ENCODE results near the gene TNNI3K. TPM values are rescaled to one million over a fixed set of nuclear protein-coding genes. Genes with fewer than 3 reads are reported as not detected.

The TNNI3K gene
- polyA plus RNA-seq, 5 donors, result 0.70 to 2.7 (median 1.3) TPM

DNA sequence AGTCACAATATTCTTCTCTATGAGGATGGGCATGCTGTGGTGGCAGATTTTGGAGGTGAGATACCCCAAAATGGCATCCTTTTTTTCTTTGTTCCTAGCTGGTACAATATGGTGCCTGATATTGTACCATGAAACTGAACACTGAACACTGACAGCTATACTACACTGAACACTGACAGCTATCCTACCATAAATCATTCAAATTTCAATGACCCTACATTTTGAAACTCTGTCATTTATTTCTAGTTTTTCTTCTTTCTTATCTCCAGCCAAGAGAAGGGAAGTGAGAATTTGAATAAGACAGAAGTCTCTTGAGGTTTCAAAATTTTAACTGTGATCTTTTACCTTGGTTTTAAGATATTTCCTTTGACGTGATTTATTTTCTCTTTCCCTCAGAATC is 200.9 kb downstream of the TNNI3K start:
- no peak for DNase-seq

DNA sequence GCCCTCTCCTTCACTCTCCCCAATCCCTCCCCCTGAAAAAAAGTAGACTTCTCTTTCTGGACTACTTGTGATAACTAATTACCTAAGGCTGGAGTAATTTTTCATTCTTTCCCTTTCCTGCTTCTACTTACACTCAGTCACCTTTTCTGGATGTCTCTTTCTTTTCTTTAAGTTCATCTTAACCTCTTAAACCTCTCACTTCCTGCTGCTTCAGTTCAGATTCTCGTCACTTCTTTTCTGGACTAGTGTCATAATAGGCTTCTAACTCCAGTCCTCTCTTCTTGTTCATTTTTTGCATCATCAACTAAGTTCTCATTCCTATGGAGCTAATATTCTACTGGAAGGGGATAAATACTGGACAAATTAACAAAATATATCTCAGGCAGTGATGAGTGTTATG is 201.8 kb downstream of the TNNI3K start:
- no peak for DNase-seq

DNA sequence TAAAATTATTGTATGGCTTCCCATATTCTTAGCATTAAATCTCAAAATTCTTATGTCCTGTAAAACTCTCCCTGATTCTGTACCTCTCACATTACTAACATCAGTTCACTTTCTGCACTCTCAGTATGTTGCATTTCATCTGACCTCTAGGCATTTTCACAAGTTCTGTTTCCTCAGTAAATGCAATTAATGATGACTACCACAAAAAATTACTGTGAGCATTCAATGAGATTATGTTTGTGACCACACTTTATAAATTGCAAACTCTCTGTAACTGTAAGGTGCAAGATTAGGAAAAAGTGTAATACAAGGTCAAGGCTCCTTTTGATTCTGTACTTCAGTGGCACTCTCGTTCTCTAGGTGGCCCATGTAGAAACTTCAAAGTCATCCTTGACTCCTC is 216.8 kb downstream of the TNNI3K start:
- DNase-seq, result no peak

DNA sequence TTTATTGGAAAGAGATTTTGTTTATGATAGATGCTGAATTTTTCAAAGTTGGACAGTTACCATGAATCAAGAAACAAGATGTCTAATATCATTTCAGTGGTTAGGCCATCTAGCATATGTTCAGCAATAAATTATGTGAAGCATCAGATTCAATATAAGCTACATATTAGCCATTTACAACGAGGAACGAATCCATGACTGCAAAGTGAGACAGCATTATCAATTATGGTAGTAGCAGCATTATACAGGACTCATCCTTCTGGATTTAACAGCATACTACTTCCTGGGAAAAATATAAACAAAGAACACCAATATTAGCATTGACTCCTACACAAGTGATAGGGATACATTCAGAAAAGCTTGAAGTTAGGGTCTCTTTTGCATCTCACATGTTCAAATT is 218.1 kb downstream of the TNNI3K start:
- DNase-seq, result no peak

DNA sequence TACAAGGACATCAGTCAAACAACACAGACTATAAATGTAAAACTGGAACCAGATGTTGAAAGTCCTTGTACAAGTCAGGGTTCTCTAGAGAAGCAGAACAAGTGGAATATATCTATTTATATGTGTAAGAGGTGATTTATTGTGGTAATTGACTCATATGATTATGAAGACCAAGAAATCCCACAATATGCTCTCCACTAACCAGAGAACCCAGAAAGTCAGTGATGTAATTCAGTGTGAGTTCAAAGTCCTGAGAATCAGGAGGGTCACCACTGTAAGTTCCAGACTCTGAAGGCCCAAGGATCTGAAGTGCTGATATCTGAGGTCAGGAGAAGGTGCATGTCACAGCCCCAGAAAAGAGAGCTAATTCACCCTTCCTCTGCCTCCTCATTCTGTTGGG is 220.2 kb downstream of the TNNI3K start:
- no peak for DNase-seq

DNA sequence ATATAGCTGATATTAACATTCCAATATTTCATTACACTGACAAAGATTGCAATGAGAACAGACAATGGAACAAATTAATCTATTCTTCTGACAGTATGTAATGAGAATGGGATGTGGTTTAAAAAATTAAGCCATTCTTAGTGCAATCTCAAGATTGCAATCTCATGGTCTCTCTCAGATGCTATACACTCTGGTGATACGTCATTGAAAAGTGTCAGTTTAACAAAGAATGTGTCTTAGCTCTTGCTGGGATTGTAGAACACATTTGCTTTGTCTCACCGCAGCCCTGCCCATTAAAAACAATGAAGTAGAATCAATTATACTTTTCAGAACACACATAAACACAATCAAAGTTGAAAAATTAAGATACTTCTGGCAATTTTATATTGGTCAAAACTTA is 222.1 kb downstream of the TNNI3K start:
- no peak for DNase-seq

DNA sequence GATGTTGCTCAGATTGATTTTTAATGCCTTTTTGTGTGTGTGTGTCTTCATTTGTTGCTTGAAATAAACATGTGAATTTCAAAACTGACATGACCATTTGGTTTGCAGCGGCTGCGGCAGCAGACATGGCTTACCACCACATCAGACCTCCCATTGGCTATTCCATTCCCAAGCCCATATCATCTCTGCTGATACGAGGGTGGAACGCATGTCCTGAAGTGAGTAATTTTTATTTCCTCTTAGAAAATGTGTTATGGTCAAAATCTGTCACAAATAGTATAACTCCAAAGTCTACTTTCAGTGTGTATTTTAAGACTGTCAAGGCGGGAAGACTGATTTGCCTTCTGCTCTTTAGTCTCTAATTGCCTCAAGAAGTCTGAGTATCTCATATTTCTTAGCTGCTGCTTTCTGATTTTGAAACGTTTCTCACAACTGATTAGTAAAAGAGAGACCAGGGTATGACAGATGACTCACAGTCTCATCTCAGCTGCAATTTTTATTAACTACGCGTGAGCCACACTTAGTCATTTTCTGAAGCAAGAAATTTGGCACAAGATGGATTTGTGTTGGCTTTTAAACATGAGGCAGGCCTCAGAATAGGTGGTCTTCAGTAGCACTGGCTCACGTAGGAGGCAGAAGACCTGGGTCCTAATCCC is 228.3 kb downstream of the TNNI3K start:
- DNase-seq, result no peak

DNA sequence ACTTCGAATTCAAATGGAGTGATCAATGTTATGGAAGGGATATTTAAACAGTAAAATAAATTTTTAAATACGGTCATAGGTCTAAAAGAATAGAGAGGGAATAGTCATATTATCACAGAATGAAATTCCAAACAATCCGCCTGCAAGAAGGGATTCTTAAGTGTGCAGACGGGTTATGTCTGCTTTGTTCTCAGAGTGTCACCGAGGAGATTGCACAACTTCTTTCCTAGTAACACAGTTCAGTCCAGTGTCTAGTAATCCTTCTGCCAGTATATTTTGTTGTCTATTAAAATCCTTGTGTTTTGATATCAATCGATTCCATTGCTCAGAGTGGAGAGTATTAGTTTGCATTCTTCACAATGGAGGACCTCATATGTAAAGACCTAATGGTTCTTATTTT is 228.8 kb downstream of the TNNI3K start:
- DNase-seq, result no peak

DNA sequence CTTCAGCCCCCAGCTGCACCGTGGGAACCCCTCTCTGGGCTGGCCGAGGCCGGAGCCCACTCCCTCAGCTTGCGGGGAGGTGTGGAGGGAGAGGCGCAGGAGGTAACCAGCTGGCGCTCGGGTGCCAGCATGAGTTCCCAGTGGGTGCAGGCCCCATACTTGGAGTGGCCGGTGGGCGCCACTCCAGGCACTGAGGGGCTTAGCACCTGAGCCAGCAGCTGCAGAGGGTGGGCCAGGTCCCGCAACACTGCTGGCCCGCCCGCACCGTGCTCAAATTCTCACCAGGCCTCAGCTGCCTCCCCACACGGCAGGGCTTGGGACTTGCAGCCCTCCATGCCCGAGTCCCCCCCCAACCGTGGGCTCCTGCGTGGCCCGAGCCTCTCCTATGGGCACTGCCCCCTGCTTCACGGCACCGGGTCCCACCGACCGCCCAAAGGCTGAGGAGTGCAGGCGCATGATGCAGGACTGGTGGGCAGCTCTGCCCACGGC is 230.1 kb downstream of the TNNI3K start:
- DNase-seq, result no peak

DNA sequence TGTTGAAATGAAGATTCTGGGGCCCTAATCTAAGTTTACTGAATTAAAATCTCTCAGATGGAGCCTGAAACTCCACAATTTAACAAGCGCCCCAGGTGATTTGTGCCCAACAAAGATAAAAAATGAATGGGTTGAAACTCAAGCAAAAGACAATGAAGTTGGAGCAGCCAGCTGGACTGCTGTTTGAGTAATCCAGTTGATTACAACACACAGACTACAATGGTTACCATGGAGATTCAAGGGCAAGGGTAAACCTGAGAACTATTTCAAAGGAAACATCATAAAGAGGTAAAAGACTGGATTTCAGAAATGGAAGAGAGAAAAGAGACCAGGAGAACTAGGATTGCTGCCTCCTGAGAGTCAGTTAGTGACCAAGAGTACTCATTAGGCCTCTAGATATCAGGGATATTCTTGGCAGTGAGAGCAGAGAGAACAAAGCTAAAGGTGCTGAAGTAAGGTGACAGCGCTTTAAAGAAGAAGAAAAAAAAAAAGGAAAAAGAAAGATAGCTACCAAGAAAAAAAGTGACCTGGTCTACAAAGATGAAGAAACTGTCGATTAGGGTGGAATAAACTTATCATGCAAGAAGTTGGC is 232.7 kb downstream of the TNNI3K start:
- DNase-seq, result no peak

DNA sequence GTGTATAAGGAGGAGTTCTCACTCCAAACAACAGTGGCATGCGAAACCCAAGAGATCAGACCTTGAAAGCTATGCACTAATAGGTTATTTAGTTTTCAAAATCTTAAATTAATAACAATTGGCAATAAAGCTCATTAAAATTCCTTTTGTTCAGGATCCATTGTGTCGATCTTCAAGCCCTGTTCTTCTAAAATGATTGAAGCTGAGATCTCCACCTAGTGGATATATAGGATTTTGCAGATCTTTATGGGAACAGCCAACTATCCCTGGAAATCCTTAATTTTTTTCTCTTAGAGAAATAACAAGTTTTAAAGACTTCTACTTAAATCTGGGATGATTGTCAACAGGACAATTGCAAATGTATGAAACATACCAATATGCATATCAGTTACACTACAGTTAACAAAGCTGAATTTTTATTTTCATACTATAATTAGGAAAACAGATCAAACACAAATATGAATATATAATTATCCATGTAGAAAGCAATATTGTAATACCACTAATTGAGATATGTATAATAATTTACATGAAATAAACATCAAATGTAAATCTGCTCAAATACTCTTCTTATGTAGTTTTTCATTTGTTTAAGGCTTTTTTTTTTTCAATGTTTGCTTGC is 233.9 kb downstream of the TNNI3K start:
- DNase-seq, result peak in 1 of 2 donors; percentile 25

DNA sequence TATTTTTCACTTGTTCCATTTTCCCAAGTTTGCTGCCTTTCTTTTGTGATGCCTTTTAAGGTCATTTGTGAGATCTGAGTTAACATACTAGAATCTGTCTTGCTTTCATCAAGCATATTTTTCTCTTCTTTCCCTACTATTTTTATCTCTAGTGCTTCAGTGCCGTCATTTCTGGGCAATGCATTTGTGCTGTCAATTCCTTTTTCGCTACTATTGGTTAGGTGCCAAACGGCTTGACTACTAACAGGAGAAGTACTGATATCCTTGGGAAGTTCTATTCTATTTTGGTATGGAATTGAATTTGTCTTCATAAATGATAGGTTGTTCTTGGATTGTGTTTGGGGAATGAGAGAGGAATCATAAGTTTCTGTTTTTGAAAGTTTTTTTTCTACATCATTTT is 235.1 kb downstream of the TNNI3K start:
- no peak for DNase-seq

DNA sequence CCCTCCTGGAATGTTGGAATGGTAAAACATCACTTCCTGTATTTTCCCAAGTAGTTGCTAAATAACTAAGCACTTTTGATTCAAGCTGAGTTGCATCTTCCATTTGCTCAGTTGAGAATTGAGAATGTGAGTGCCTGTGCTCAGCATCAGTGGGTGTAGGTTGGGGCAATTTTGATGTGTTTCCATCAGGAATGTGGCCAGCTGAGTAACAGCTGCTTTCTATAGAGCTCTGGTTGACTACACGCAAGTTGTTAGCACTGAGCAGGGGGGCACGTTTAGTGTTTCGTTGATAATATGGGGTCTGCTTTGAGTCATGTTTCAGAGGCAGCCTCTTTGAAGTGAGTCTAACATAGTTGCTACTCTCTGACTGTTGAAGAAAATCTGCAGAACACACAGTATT is 235.7 kb downstream of the TNNI3K start:
- no peak for DNase-seq

DNA sequence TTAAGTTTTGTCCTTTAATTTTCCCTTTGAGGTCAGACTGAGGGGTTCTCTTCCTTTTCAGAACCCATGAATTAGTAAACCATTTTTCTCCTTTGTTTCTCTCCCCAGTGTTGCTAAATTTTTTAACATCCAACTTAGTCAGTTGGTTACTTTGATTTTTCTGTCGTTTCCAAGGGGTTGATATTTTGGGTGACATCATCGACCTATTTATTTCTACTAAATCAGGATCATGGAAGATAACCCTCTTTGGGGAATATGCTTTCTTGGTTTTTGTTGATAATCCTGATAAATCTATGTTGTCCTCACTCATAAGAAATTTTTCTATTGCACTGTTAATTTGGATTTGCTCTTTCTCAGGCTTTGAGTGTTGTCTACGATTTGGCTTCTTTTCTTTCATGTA is 236.3 kb downstream of the TNNI3K start:
- no peak for DNase-seq

DNA sequence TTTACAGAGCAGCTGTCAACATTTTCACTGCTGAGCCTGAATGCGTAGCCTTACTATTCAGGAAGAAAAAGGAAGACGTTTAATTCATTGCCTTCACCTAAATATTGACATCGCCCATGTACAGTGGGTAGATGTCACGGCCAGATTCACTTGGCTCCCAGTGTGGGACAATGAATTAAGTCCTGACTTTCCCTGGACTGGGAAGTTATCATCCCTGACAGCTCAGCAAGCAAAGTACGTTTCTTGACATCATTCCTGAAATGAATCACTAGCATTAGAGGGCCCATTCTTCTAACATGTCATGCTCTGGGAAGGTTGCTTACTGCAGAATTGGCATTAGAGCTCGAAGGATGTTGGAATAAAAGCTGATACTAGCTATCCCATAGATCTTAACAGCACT is 239.4 kb downstream of the TNNI3K start:
- DNase-seq, result no peak

DNA sequence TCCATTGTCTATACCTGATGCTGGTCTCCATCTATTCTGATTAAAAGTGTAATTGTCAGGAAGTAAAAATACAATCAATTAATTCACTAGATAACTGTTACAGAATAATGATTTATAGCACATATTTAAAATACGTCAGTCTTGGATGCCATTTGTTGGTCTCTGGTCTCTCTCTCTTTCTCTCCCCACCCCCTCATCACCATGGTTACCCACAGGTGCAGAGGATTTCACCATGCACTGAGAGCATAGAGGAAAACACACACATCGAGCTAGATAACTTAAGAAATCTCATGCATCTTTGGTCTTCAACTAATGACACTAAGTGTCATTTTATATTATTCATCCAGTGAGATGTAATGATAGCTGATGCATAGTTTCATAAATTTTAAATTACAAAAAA is 243.8 kb downstream of the TNNI3K start:
- DNase-seq, result no peak

DNA sequence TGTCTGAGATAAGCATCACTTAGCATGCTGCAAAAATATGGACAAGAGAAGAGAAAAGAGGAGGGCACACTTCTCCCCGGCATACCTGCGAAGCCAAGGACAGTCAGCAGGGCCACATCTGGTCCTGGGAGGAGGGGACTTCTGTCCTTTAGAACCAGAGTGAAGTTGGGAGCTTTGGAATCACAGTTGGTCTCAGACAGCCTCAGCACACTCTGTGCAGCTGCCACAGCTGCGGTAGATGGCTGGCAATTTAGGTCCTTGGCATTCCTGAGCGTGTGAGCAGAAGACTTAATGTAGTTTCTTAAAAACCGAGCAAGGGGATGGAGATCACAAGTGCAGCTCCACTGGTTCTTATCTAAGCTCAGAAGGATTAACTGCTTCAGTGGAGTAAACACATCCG is 244.9 kb downstream of the TNNI3K start:
- DNase-seq, result no peak

DNA sequence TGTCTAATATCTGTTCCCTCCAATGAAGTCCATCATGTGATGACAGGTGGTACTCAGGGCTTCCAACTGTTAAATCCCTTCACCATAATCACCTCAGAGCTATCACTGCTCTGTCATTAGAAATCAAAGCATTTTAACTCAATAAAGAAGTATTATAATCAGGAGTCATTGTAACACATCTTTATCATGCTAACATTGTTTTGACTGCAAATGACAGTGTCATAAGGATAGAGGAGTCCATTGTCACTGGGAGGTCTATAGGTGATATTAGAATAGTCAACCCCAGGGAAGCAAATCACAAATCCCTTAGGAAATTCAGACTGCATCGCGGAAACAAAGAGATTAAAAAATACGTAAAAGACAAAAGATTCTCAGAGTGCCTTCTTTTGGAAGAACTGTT is 246.4 kb downstream of the TNNI3K start:
- DNase-seq, result no peak

DNA sequence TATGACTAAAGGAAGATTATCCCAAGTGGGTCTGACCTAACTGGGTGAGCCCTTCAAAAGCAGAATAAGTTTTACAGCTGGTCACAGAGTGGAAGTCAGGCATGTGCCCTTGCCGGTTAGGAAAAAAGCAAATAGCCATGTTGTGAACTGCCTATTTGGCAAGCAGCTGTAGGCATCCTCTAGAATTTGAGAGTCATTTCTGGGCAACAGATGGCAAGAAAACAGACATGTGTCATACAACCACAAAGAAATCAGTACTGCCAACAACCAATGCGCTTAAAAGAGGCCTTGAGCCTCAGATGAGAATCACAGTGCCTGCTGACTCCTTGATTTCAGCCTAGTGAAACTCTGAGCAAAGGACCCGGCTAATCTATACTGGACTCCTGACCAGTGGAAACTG is 250.4 kb downstream of the TNNI3K start:
- no peak for DNase-seq

DNA sequence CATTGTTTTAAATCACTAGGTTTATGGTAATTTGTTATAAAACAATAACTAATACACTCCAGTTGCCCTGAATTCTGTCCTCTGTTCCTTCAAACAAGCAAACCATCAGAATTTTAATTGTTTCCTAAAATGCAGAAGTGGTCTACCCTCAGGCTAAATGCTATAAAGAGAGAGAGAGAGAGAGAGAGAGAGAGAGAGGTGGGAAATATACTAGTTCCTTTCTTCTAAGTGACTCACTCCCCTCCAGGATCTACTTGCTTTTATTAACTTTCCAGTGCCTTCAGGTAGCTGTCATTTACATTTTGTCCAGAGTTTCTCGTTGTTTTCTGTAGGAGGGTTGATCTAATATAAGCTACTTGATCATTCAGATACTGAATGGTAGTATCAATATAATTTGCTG is 250.8 kb downstream of the TNNI3K start:
- DNase-seq, result no peak

DNA sequence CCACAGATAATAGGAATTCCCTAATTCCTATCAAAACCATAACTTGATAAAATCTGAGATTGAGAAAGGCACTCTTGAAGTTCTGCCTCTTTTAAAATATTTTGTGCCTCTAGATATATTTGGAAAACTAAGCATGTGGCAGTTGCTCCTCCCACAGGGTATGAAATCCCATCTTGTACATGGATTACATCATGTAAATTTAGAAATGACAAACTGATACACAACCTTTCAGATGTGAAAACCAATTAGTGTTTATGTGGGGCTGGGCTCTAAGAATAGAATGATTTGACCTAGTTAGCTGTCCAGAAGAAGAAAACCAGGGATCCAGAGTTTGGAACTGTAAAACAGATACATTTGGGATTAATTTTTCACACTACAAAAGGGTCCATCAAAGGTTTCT is 261.5 kb downstream of the TNNI3K start:
- DNase-seq, result no peak

DNA sequence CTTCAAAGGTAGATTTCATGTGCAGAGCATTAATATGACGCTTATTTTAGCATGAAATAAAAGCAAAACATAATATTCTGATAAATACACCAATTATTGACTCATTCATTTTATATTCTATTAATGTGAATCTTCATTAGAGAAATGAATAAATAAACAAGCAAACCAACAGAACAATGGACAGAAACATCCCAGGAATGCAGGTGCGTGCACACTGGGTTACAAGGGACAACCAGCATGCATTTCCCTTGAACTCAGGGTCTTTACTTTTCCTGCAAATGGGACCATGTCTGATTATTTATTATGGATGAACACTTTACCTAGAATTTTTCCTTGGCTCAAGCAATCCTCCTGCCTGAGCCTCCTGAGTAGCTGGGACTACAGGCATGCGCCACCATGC is 263.7 kb downstream of the TNNI3K start:
- no peak for DNase-seq

DNA sequence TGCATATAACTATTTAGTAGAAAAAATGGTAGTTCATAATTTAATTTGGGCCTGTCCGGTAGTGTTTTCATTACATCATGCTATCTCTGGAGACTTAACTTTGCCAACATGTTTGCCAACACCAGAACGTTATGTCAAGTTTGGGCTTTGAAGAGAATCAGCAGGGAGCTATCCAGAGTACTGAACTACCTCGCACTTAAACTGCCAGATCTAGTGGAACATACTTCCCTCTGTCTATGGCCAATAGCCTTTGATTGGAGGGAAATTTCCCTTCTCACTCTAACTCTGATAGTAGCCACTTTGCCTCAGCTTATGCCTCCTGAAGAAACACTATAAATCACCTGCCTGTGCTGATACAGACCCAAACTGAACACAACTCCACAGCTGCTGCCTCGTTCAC is 267.2 kb downstream of the TNNI3K start:
- peak; percentile 20 to 26 for DNase-seq

DNA sequence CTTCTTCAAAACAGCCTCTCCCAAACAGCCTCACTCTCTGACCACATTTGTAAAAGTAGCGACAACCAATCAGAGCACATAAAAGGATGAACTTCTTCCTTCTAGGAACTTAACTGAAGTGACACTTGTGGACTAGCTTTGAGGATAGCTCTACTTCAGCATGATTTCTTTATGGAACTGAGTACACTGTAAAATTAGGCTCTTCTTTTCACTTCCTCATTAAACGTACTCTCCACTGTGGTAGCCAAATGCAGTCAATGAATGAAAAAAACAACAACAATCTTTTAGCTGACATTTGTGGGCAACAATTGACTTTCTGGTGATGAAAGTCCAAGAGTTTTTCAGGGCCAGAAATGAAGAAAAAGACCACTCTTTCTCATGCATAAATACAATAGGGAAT is 267.7 kb downstream of the TNNI3K start:
- no peak for DNase-seq
